Measurements from ENCODE around the gene NRIP2.

Gene NRIP2

GRCh38 chr12:2858944-2859421, 24.1 kb upstream of the NRIP2 start:
- Histone ChIP-seq H3F3A (ENCODE audit: insufficient read depth, low read length) (no peaks in the 10 kb centered on the region), H3K9me2 (ENCODE audit: low read depth, low read length) (no peaks in the 10 kb centered on the region), H3K4me1 (ENCODE audit: insufficient read depth, low read length, severe bottlenecking) (no peaks in the 10 kb centered on the region), H2AFZ (ENCODE audit: low read length) (no peak overlapping the region), H3K9me3 (ENCODE audit: low read length) (no peaks in the 10 kb centered on the region), H3K4me3 (ENCODE audit: low read depth, low read length, poor library complexity, severe bottlenecking) (no peak overlapping the region), H3K79me2 (ENCODE audit: insufficient read depth, low read length) (no peaks in the 10 kb centered on the region), H3K4me2 (ENCODE audit: low read length) (no peak overlapping the region), H4K20me1 (ENCODE audit: insufficient read depth, low read length) (no peaks in the 10 kb centered on the region), H3K9ac (ENCODE audit: low read length) (no peak overlapping the region), H3K27ac (ENCODE audit: low read depth, low read length, poor library complexity, severe bottlenecking) (no peak overlapping the region), H3K36me3 (ENCODE audit: insufficient read depth, low read length) (peaks cover 55% of the 10 kb centered on the region), H3K27me3 (ENCODE audit: insufficient read depth, low read length) (no peaks in the 10 kb centered on the region)
- TF ChIP-seq CTCF (IDR thresholded peaks at IDR 0.05; ENCODE audit: low read length), result no peak

- Histone ChIP-seq H3K79me2 (ENCODE audit: insufficient read depth, low read length) (no peaks in the 10 kb centered on the region), H3K4me1 (ENCODE audit: insufficient read depth, low read length, severe bottlenecking) (no peaks in the 10 kb centered on the region), H3K9me2 (ENCODE audit: low read depth, low read length) (no peaks in the 10 kb centered on the region), H3K27ac (ENCODE audit: low read depth, low read length, poor library complexity, severe bottlenecking) (no peak overlapping the region), H3F3A (ENCODE audit: insufficient read depth, low read length) (no peaks in the 10 kb centered on the region), H3K9me3 (ENCODE audit: low read length) (no peaks in the 10 kb centered on the region), H4K20me1 (ENCODE audit: insufficient read depth, low read length) (no peaks in the 10 kb centered on the region), H3K4me3 (ENCODE audit: low read depth, low read length, poor library complexity, severe bottlenecking) (no peak overlapping the region), H3K9ac (ENCODE audit: low read length) (no peak overlapping the region), H3K27me3 (ENCODE audit: insufficient read depth, low read length) (no peaks in the 10 kb centered on the region), H2AFZ (ENCODE audit: low read length) (no peak overlapping the region), H3K36me3 (ENCODE audit: insufficient read depth, low read length) (peaks cover 49% of the 10 kb centered on the region), H3K4me2 (ENCODE audit: low read length) (no peak overlapping the region)
- no peak for TF ChIP-seq CTCF (IDR thresholded peaks at IDR 0.05; ENCODE audit: low read length)
- no peak for TF ChIP-seq EZH2 (IDR thresholded peaks at IDR 0.05; ENCODE audit: borderline replicate concordance, low read length)
These were observed 23.5 kb upstream of the NRIP2 start for GRCh38 chr12:2858334-2858733.

- Histone ChIP-seq H3K4me3 (ENCODE audit: low read depth, low read length, poor library complexity, severe bottlenecking) (no peak overlapping the region), H3K9me3 (ENCODE audit: low read length) (no peaks in the 10 kb centered on the region), H3K27ac (ENCODE audit: low read depth, low read length, poor library complexity, severe bottlenecking) (no peak overlapping the region), H3K9ac (ENCODE audit: low read length) (no peak overlapping the region), H2AFZ (ENCODE audit: low read length) (no peak overlapping the region), H3K36me3 (ENCODE audit: insufficient read depth, low read length) (peaks cover 41% of the 10 kb centered on the region), H3K4me1 (ENCODE audit: insufficient read depth, low read length, severe bottlenecking) (no peaks in the 10 kb centered on the region), H3K79me2 (ENCODE audit: insufficient read depth, low read length) (no peaks in the 10 kb centered on the region), H3K4me2 (ENCODE audit: low read length) (no peak overlapping the region), H4K20me1 (ENCODE audit: insufficient read depth, low read length) (no peaks in the 10 kb centered on the region), H3F3A (ENCODE audit: insufficient read depth, low read length) (no peaks in the 10 kb centered on the region), H3K27me3 (ENCODE audit: insufficient read depth, low read length) (no peaks in the 10 kb centered on the region), H3K9me2 (ENCODE audit: low read depth, low read length) (no peaks in the 10 kb centered on the region)
- TF ChIP-seq CTCF (IDR thresholded peaks at IDR 0.05; ENCODE audit: low read length) (no peak), EZH2 (IDR thresholded peaks at IDR 0.05; ENCODE audit: borderline replicate concordance, low read length) (no peak)
These were observed 22.7 kb upstream of the NRIP2 start for GRCh38 chr12:2857576-2857975.

All from OCI-LY1 (cell line).